ENCODE data around the gene PGC.

DNA sequence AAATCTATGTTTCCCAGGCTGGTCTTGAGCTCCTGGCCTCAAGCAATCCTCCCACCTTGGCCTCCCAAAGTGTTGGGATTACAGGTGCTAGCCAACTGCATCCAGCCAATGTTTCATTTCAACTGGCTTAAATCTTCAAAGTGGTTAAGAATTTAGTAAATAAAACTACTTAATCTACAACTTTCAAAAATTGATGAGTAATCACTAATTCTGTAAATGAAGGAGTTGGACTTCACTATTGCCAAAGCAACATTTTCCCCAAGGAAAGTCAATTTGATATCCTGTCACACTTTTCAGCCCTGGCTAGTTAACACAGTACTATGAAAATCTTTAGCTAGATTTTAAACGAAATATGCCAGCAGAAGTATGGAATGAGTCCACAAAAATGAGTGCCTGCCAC lies 44.1 kb upstream of the PGC start:
- TF ChIP-seq CTCF (IDR thresholded peaks at IDR 0.05; ENCODE audit: borderline replicate concordance, extremely low read depth, low read length, poor library complexity, severe bottlenecking), result no peak
- no peak for TF ChIP-seq EZH2 (IDR thresholded peaks at IDR 0.05; ENCODE audit: borderline replicate concordance, low read depth, low read length, severe bottlenecking)
